Measurements from ENCODE around the gene ELF2. TPM values are rescaled to one million over a fixed set of nuclear protein-coding genes. Genes with fewer than 3 reads are reported as not detected.
A peak's percentile ranks its signal among the peaks of the same experiment; 100 is the strongest.

ELF2 gene
- total RNA-seq, 2 donors from 2014 or later = 80.6 to 111 TPM

DNA sequence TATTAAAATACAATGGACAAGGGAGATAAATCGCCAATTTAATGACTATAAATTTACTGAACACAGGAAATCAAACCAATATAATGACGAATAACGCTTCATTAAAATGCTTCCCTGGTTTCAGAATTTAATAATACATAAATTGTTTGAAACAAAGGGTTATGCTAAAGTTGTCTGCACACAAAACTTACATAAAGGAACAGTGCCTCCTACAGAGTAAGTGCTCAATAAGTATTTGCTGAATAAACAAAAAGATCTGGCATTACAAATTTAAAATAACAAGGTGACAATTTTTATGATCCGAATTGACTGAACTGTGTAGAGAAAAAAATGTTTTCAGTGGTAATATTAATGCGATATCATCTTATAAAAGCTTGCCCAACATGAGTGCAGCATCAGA is 91.9 kb downstream of the ELF2 start:
- no peaks in the 10 kb centered on the region for H3K9me3 ChIP-seq
- no peaks in the 10 kb centered on the region for H3K27me3 ChIP-seq (replicated peaks; ENCODE audit: insufficient read depth)
- ATAC-seq (ENCODE audit: insufficient number of reproducible peaks, low FRiP score, low read depth) (no peak), DNase-seq (ENCODE audit: low spot score) (no peak)
- TF ChIP-seq, protein P1, sequence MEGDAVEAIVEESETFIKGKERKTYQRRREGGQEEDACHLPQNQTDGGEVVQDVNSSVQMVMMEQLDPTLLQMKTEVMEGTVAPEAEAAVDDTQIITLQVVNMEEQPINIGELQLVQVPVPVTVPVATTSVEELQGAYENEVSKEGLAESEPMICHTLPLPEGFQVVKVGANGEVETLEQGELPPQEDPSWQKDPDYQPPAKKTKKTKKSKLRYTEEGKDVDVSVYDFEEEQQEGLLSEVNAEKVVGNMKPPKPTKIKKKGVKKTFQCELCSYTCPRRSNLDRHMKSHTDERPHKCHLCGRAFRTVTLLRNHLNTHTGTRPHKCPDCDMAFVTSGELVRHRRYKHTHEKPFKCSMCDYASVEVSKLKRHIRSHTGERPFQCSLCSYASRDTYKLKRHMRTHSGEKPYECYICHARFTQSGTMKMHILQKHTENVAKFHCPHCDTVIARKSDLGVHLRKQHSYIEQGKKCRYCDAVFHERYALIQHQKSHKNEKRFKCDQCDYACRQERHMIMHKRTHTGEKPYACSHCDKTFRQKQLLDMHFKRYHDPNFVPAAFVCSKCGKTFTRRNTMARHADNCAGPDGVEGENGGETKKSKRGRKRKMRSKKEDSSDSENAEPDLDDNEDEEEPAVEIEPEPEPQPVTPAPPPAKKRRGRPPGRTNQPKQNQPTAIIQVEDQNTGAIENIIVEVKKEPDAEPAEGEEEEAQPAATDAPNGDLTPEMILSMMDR (IDR thresholded peaks at IDR 0.05) = no peak
- no peaks in the 10 kb centered on the region for H3K36me3 ChIP-seq
- H3K27ac ChIP-seq = peak overlapping the region; percentile 89 to 96
- H3K4me1 ChIP-seq (ENCODE audit: control insufficient read depth in 1 of 2, low read depth in 2 of 2) = peaks cover 15 to 20% of the 10 kb centered on the region in 2 donors
- peak overlapping the region; percentile 83 for H3K4me3 ChIP-seq

DNA sequence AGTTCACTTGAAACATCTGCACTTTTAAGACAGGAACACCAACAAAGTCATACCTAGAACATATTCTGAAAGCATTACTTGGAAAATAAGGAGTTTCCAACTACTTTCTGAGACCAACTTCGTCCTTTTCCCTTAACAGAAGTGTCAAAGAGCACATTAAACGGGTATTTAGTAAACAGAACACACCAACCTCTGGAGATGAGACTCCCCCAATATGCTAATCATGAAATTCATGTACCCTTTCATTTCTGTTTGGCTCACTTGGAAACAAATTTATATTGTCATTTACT is 92.3 kb downstream of the ELF2 start:
- peaks cover 15 to 23% of the 10 kb centered on the region in 2 donors for H3K4me1 ChIP-seq (ENCODE audit: control insufficient read depth in 1 of 2, low read depth in 2 of 2)
- H3K36me3 ChIP-seq = no peaks in the 10 kb centered on the region
- H3K27me3 ChIP-seq (replicated peaks; ENCODE audit: insufficient read depth) = no peaks in the 10 kb centered on the region
- H3K27ac ChIP-seq = peak overlapping the region; percentile 89 to 96
- TF ChIP-seq, protein P1 (IDR thresholded peaks at IDR 0.05) = no peak
- H3K9me3 ChIP-seq = no peaks in the 10 kb centered on the region
- no peak for ATAC-seq (ENCODE audit: insufficient number of reproducible peaks, low FRiP score, low read depth)
- H3K4me3 ChIP-seq = peak overlapping the region; percentile 83
- no peak for DNase-seq (ENCODE audit: low spot score)

DNA sequence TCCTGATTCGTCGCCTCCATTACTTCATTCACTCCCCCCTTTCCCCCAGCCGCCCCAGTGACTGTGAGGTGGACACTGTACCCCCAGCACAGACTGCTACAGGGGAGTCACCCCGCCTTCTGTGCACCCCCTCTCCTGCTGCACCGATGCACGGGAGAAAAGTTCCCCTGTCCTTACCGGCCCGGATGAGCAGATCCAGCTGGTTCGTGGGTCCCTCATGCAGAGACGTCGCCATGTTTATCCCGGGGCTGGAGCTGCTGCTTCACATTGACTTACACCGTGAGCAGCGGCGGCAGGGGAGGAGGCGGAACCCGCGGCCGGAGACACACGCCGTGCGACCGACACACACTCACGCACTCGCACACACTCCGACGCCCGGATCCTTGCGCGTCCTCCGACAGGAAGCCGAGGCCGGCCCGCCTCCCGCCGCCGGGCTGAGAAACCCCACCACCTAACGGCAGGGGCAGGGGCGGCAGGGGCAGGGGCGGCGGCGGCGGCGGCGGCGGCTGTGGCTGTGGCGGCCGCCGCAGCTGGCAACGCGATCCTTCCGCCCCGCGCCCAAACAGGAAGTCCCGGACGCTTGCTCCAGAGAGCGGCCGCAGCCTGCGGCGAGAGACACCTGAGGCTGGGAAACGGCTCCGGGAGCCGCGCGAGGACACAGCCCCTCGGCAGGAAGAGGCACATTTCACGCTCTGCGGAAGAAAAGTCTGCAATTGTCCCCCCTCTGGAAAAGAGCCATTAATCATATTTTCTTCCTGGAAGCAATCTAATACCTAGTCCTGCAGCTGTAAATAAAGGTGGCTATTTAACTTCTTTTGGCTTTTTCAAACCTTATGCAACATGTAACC is 92.8 kb downstream of the ELF2 start:
- Histone ChIP-seq H3K4me1 (ENCODE audit: control insufficient read depth in 1 of 2, low read depth in 2 of 2) (peaks cover 15 to 23% of the 10 kb centered on the region in 2 donors), H3K27ac (peak overlapping the region; percentile 89 to 96), H3K36me3 (no peaks in the 10 kb centered on the region), H3K27me3 (replicated peaks; ENCODE audit: insufficient read depth) (no peaks in the 10 kb centered on the region), H3K9me3 (no peaks in the 10 kb centered on the region), H3K4me3 (peak overlapping the region; percentile 83)
- TF ChIP-seq, protein P1 (IDR thresholded peaks at IDR 0.05) = no peak
- ATAC-seq (ENCODE audit: insufficient number of reproducible peaks, low FRiP score, low read depth) (peak; percentile 35), DNase-seq (ENCODE audit: low spot score) (peak; percentile 41)

- DNase-seq (ENCODE audit: low spot score) = no peak
These were observed 93.4 kb downstream of the ELF2 start for GRCh38 chr4:139083607-139083955.

More at GRCh38 chr4:139083607-139083955, 93.4 kb downstream of the ELF2 start:
- Histone ChIP-seq H3K27me3 (replicated peaks; ENCODE audit: insufficient read depth) (no peaks in the 10 kb centered on the region), H3K27ac (peak overlapping the region; percentile 89 to 96), H3K36me3 (no peaks in the 10 kb centered on the region), H3K9me3 (no peaks in the 10 kb centered on the region), H3K4me3 (peak overlapping the region; percentile 83), H3K4me1 (ENCODE audit: control insufficient read depth in 1 of 2, low read depth in 2 of 2) (peaks cover 15 to 23% of the 10 kb centered on the region in 2 donors)
- ATAC-seq (ENCODE audit: insufficient number of reproducible peaks, low FRiP score, low read depth) = no peak
- TF ChIP-seq, protein P1 (IDR thresholded peaks at IDR 0.05) = peak; percentile 18
